GM04503 (cell line): ENCODE results near the gene AUTS2.

Source experiments
- DNase-seq: peaks from one replicate; pipeline ENCODE4 v3.0.0-alpha.2; 2012; ENCODE audit warnings: low read depth

AUTS2 gene

GRCh38 chr7:70190281-70190680 lies 592.0 kb downstream of the AUTS2 start:
- no peak for DNase-seq

DNA sequence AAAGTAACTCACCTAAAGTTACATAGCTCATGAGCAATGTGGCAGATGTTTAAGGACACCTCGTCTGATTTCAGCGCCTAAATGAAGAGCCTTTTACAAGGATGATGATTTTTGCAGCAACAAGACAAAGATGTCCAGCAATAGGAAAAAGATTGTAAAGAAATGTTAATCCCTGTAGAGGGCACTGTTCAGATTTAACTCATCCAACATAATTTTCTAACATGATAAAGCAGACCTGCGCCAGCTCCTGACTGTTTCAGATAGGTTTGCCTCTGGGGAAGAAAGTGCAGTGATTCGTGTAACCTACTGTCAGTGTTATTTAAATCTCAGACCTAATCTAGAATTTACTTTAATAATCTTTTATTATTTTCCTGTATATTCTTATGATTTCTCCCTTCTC lies 595.2 kb downstream of the AUTS2 start:
- DNase-seq, result no peak

DNA sequence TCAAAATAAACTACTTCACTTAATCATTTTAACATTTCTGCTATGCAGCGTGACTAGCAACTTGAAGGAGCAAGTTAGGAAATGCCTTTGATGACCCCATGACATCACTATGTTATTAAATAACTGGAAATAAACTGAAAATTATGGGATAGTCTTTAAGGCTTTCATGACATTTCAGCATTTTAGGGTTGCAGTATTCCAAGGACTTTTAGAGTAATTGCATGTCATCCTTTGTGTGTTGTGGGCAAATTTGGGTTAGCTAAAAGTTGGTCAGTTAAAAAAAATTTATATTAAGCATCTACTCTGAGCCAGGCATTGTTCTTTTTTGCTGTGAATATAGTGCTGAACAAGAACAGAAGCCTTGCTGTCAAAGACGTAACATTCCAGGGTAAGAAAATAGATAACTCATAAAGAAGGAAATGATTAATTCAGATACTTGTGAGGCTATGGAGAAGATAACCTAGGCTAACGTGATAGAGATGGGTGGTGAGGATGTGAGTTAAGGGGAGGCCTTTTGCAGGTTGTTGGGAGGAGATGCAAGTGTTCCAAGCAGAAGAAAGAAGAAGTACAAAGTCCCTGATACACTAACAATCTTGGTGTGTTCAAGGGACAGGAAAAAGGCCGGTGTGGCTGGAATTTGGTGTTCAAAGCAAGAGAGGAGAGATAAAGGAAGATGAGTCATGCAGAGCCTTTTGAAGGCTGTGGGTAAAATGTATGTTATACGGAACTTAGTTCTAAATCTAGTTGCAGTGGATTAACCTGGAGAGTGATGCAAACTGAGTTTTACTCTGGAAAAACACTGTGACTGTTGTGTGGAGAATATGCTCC lies 610.2 kb downstream of the AUTS2 start:
- DNase-seq, result no peak

DNA sequence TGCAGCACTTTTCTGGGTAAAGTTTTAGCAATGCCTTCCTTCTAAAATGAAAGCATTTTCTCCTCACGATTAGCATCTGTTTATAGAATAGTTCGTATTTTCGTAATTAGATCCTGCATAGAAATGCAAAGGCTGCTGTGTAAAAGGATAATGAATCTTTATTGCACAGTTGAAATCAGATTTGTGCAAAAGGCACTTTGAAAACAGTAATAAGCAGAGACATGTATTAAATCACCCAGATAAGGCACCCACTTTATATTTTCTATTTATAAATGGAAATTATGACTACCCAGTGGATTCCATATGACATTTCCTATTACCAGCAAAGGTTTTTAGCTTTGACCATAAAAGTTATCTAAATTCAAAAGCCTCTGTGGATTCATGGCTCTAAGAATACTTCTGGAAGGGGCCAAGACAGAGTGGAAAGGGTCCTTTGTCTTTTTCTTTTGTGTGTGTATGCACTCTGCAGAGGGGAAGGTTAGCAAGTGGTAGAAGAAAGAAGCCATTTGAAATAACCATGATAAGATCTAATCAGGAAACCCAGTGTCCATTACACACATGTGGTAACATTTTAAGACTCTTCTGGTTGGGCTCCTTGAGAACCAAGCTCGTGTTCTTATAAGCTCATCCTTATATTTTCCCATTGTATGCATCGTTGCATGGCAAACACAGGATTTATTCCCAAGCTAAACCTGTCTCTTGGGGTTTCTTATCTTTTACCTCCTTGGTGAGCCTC lies 612.1 kb downstream of the AUTS2 start:
- no peak for DNase-seq

- DNase-seq, result no peak
Observed at GRCh38 chr7:70210936-70211310, 612.6 kb downstream of the AUTS2 start.

DNA sequence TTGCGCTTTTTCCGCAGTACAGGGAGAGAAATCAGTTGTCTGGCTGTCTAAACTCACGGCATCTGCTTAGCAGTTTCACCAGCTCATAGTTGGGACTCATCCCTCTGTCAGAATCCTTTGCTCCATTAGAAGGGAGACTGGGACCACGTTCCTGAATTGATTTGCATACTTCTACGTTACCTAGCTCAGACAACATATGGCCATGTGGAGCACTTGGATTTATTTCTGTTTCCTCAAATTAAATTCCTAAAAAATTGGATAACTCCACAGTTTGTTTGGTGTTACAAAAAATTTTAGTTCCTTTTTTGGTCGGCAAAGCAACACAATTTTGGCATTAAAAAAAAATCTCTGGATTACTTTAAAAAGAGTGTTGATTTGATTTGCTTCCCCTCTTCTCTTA lies 614.0 kb downstream of the AUTS2 start:
- DNase-seq, result no peak

- DNase-seq, result no peak
Observed at GRCh38 chr7:70214071-70214470, 615.8 kb downstream of the AUTS2 start.

- peak; percentile 58 for DNase-seq
Observed at GRCh38 chr7:70215491-70215890, 617.2 kb downstream of the AUTS2 start.

- no peak for DNase-seq
Observed at GRCh38 chr7:70217571-70217970, 619.3 kb downstream of the AUTS2 start.

- DNase-seq, result no peak
Observed at GRCh38 chr7:70218006-70218405, 619.7 kb downstream of the AUTS2 start.

DNA sequence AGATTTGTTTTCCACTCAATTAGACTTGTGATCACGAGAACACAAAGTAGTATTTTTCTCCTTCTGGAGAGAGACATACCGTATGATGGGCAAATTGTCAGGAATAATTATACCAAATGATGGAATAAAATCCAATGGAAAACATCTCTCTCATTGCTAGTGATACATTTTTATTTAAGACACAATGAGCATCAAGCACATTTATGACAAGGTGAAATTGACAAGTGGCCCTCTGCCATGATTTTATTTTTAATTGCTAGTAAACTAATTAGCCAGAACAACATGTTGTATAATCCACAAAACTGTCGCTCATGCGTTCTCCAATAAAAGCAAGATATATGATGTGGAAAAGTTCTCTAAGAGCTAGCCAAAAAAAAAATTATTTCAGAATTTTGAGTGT lies 620.8 kb downstream of the AUTS2 start:
- no peak for DNase-seq

DNA sequence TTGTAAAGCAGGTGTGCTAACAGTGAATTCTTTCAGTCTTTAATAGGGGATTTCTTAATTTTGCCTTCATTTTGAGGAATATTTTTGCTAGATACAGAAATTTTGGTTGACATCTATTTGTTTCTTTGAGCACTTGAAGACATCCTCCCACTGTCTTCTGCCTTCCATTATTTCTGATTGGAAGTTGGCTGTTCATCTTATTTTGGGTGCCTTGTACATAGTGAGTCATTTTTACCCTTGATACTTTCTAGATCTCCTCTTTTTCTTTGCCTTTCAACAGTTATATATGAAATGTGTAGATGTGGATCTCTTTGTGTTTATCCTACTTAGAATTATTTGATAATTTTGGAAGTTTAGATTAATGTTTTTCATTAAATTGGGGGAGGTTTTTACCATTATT lies 631.0 kb downstream of the AUTS2 start:
- DNase-seq, result no peak

DNA sequence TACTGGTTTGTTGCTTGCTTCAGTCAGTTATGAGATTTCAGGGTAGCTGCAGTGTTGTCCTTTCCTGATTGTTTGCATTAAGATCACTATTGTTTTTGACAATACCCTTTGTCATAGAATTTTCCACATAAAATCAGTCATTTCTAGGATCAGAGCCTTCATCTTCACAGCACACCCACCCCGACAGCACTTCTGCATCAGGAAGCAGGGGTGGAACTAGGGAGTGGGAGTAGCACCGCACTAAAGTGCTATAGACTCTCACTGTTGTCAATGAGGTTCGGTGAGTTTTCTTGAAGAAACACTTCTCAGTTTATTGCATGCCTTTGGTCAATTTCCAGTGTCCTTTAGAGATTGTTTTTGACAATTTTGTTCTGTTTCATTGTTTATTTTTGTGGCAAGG lies 632.5 kb downstream of the AUTS2 start:
- DNase-seq, result no peak

DNA sequence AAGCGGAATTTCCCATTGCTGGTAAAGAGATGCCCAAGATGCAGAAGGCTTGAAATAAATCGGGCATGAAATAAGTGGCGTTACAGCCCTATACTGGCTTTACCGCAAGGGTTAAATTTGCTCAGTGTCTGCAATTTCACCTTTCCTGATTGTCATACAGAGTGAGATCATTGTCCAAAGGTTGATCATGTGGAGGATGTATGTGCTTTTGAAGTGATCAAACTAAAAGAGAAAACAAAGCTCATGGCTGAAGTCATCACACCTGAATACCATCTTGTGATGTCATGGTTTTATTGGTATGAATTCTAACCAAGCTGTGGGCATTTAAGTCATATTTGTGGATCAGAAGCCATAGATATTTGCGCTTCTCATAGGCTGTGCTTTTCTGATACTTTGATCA lies 635.5 kb downstream of the AUTS2 start:
- no peak for DNase-seq

DNA sequence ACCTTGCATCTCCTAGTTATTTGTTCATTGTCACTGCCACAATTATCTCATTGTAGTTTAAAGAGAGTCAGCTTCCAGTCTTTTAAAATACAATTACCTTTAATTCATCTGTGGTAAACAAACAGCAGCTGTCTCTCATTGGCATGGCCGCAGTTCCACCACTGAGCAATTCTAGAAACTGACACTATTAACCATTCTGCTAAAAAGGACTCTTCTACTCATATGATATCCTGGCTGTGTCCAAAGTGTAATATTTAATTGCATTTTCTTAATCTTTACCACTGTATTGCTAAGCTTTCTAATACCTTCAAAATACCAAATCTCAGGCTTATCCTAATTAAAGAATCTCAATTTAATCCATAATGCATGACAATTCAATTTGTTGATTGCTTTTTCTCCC lies 639.0 kb downstream of the AUTS2 start:
- DNase-seq, result no peak

GRCh38 chr7:70237831-70238575 lies 639.7 kb downstream of the AUTS2 start:
- no peak for DNase-seq

GRCh38 chr7:70239918-70240317 lies 641.6 kb downstream of the AUTS2 start:
- DNase-seq, result no peak

- no peak for DNase-seq
Observed at GRCh38 chr7:70240873-70241272, 642.6 kb downstream of the AUTS2 start.

DNA sequence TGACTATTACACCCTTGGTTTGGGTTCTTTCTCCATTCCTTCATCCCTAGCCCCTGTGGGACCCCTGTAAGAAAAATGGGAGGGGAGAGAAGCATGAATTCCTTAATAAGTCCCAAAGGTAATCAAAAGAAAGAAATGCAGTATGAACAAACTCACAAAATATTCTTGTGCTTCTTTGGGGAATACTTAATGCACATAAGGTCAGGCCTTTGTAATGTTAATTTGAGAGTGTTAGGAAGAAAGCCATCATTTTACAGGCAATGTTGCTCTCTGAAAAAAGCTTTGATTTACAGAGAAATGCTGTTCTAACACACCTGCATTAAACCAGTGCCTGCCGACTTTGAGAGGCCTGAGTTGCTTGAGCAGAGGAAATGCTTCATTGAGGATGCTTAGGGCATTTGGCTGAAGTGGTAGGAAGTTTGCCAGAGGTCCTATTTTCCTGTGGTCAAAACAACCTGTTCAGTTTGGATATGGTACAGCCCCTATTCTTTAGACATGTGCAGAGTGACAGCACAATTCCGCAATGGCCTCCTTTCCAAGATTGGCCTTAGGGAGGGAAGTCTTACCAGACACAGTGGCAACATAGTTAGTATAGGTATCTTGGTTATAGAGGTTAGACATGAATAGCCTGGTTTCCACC lies 643.4 kb downstream of the AUTS2 start:
- DNase-seq, result no peak

GRCh38 chr7:70242826-70243225 lies 644.6 kb downstream of the AUTS2 start:
- DNase-seq, result no peak

GRCh38 chr7:70243443-70243842 lies 645.2 kb downstream of the AUTS2 start:
- DNase-seq, result no peak

GRCh38 chr7:70257921-70258320 lies 659.6 kb downstream of the AUTS2 start:
- no peak for DNase-seq
